ENCODE results near the gene RNASEH2A. TPM values are rescaled to one million over a fixed set of nuclear protein-coding genes. Genes with fewer than 3 reads are reported as not detected.
A peak's percentile ranks its signal among the peaks of the same experiment; 100 is the strongest.

The RNASEH2A gene
- total and polyA plus RNA-seq, 2 of the 13 experiments (the other 11 are each of a cell fraction or from before 2014, with no cell fraction given), result 25.1 to 35.8 TPM

DNA sequence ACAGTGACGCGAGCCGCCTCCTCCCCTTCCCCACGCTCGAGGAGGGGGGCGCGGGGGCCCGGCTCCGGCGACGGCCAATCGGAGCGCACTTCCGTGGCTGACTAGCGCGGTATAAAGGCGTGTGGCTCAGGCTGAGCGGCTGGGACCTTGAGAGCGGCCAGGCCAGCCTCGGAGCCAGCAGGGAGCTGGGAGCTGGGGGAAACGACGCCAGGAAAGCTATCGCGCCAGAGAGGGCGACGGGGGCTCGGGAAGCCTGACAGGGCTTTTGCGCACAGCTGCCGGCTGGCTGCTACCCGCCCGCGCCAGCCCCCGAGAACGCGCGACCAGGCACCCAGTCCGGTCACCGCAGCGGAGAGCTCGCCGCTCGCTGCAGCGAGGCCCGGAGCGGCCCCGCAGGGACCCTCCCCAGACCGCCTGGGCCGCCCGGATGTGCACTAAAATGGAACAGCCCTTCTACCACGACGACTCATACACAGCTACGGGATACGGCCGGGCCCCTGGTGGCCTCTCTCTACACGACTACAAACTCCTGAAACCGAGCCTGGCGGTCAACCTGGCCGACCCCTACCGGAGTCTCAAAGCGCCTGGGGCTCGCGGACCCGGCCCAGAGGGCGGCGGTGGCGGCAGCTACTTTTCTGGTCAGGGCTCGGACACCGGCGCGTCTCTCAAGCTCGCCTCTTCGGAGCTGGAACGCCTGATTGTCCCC, 14.9 kb upstream of the RNASEH2A start, which contains the start of gene JUNB (continued):
- TF ChIP-seq POGZ (CRISPR knock-in tag; IDR thresholded peaks at IDR 0.05), result peak; percentile 46; the same call in 1 of the 2 replicates
- TF ChIP-seq ZKSCAN1 (IDR thresholded peaks at IDR 0.05; ENCODE audit: low read length), result no peak
- TF ChIP-seq RARA (CRISPR knock-in tag; IDR thresholded peaks at IDR 0.05), result peak; percentile 70
- TF ChIP-seq MED13 (CRISPR knock-in tag; IDR thresholded peaks at IDR 0.05), result no peak
- TF ChIP-seq ZNF557 (CRISPR knock-in tag; IDR thresholded peaks at IDR 0.05), result no peak; the same call in 1 of the 2 replicates
- no peak for TF ChIP-seq NRL (CRISPR knock-in tag; IDR thresholded peaks at IDR 0.05; ENCODE audit: borderline replicate concordance)
- TF ChIP-seq, protein P1, sequence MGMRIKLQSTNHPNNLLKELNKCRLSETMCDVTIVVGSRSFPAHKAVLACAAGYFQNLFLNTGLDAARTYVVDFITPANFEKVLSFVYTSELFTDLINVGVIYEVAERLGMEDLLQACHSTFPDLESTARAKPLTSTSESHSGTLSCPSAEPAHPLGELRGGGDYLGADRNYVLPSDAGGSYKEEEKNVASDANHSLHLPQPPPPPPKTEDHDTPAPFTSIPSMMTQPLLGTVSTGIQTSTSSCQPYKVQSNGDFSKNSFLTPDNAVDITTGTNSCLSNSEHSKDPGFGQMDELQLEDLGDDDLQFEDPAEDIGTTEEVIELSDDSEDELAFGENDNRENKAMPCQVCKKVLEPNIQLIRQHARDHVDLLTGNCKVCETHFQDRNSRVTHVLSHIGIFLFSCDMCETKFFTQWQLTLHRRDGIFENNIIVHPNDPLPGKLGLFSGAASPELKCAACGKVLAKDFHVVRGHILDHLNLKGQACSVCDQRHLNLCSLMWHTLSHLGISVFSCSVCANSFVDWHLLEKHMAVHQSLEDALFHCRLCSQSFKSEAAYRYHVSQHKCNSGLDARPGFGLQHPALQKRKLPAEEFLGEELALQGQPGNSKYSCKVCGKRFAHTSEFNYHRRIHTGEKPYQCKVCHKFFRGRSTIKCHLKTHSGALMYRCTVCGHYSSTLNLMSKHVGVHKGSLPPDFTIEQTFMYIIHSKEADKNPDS (CRISPR knock-in tag; IDR thresholded peaks at IDR 0.05), result 0 out of 2 replicates have a peak, but pooled peaks have one; percentile 59
- TF ChIP-seq, protein P2, sequence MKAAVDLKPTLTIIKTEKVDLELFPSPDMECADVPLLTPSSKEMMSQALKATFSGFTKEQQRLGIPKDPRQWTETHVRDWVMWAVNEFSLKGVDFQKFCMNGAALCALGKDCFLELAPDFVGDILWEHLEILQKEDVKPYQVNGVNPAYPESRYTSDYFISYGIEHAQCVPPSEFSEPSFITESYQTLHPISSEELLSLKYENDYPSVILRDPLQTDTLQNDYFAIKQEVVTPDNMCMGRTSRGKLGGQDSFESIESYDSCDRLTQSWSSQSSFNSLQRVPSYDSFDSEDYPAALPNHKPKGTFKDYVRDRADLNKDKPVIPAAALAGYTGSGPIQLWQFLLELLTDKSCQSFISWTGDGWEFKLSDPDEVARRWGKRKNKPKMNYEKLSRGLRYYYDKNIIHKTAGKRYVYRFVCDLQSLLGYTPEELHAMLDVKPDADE (CRISPR knock-in tag; IDR thresholded peaks at IDR 0.05), result no peak
- TF ChIP-seq, protein P3, sequence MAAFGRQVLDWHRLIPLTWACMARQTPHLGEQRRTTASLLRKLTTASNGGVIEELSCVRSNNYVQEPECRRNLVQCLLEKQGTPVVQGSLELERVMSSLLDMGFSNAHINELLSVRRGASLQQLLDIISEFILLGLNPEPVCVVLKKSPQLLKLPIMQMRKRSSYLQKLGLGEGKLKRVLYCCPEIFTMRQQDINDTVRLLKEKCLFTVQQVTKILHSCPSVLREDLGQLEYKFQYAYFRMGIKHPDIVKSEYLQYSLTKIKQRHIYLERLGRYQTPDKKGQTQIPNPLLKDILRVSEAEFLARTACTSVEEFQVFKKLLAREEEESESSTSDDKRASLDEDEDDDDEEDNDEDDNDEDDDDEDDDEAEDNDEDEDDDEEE (CRISPR knock-in tag; IDR thresholded peaks at IDR 0.05), result no peak
- TF ChIP-seq WIZ (CRISPR knock-in tag; IDR thresholded peaks at IDR 0.05), result no peak; the same call in 1 of the 2 replicates
- TF ChIP-seq ZFP36L2 (CRISPR knock-in tag; IDR thresholded peaks at IDR 0.05), result peak; percentile 57; the same call in 1 of the 2 replicates
- TF ChIP-seq MBD4 (IDR thresholded peaks at IDR 0.05; ENCODE audit: borderline replicate concordance, low read length), result no peak
- TF ChIP-seq ZNF782 (CRISPR knock-in tag; IDR thresholded peaks at IDR 0.05; ENCODE audit: borderline replicate concordance), result no peak
- no peak for TF ChIP-seq ZNF251 (CRISPR knock-in tag; IDR thresholded peaks at IDR 0.05)
- TF ChIP-seq ZNF138 (CRISPR knock-in tag; IDR thresholded peaks at IDR 0.05; ENCODE audit: low read depth), result peak; percentile 80
- TF ChIP-seq, protein P4, sequence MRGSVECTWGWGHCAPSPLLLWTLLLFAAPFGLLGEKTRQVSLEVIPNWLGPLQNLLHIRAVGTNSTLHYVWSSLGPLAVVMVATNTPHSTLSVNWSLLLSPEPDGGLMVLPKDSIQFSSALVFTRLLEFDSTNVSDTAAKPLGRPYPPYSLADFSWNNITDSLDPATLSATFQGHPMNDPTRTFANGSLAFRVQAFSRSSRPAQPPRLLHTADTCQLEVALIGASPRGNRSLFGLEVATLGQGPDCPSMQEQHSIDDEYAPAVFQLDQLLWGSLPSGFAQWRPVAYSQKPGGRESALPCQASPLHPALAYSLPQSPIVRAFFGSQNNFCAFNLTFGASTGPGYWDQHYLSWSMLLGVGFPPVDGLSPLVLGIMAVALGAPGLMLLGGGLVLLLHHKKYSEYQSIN (CRISPR knock-in tag; IDR thresholded peaks at IDR 0.05; ENCODE audit: borderline replicate concordance), result no peak; the same call in 1 of the 2 replicates
- TF ChIP-seq PRMT3 (CRISPR knock-in tag; IDR thresholded peaks at IDR 0.05; ENCODE audit: borderline replicate concordance, low read depth), result no peak; the same call in 1 of the 2 replicates
- TF ChIP-seq GMEB1 (CRISPR knock-in tag; IDR thresholded peaks at IDR 0.05; ENCODE audit: borderline replicate concordance), result peak; percentile 88
- TF ChIP-seq RELA (CRISPR knock-in tag; IDR thresholded peaks at IDR 0.05), result 0 out of 2 replicates have a peak, but pooled peaks have one; percentile 85
- TF ChIP-seq ZNF652 (CRISPR knock-in tag; IDR thresholded peaks at IDR 0.05; ENCODE audit: borderline replicate concordance, low read depth), result no peak
- TF ChIP-seq RAD21 (CRISPR knock-in tag; IDR thresholded peaks at IDR 0.05), result no peak; the same call in 1 of the 2 replicates
- TF ChIP-seq, protein P5, sequence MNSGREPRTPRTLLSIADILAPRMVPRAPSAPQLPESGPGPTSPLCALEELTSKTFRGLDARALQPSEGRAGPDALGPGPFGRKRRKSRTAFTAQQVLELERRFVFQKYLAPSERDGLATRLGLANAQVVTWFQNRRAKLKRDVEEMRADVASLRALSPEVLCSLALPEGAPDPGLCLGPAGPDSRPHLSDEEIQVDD (CRISPR knock-in tag; IDR thresholded peaks at IDR 0.05; ENCODE audit: borderline replicate concordance), result peak; percentile 78; the same call in 1 of the 2 replicates
- no peak for TF ChIP-seq ZFP62 (CRISPR knock-in tag; IDR thresholded peaks at IDR 0.05)
